ENCODE data around the gene DTNA.
A peak's percentile ranks its signal among the peaks of the same experiment; 100 is the strongest.

Gene DTNA

DNA sequence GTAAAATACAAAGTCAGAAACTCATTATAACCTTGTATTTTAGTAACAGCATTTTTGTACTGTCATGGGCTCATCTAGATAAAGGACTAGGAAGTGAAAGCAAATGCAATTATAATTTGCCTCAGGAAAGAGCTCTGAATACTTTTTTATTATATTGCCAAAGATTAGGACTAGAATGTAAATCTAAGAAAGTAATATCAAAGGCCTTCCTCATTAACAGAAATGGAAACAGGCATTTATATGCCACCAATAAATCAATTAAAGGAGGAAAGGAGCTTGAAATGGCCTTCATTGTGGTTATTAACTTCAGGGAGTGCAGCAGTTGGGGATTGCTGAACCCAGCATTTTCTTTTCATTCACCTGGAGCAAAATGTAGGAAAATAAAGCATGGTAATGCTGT lies 39.6 kb downstream of the DTNA start:
- TF ChIP-seq, protein P1, sequence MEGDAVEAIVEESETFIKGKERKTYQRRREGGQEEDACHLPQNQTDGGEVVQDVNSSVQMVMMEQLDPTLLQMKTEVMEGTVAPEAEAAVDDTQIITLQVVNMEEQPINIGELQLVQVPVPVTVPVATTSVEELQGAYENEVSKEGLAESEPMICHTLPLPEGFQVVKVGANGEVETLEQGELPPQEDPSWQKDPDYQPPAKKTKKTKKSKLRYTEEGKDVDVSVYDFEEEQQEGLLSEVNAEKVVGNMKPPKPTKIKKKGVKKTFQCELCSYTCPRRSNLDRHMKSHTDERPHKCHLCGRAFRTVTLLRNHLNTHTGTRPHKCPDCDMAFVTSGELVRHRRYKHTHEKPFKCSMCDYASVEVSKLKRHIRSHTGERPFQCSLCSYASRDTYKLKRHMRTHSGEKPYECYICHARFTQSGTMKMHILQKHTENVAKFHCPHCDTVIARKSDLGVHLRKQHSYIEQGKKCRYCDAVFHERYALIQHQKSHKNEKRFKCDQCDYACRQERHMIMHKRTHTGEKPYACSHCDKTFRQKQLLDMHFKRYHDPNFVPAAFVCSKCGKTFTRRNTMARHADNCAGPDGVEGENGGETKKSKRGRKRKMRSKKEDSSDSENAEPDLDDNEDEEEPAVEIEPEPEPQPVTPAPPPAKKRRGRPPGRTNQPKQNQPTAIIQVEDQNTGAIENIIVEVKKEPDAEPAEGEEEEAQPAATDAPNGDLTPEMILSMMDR (IDR thresholded peaks at IDR 0.05; ENCODE audit: unreplicated experiment in 3 of 3), result no peak
- H3K9me3 Mint-ChIP-seq, result no peaks in the 10 kb centered on the region
- no peak overlapping the region for H3K4me3 Mint-ChIP-seq
- no peaks in the 10 kb centered on the region for H3K4me1 Mint-ChIP-seq
- H3K36me3 Mint-ChIP-seq (ENCODE audit: low read depth), result no peaks in the 10 kb centered on the region
- H3K27me3 Mint-ChIP-seq (ENCODE audit: low read depth), result no peaks in the 10 kb centered on the region
- peak overlapping the region in 2 of 3 experiments; percentile 50 to 71 for H3K27ac Mint-ChIP-seq

DNA sequence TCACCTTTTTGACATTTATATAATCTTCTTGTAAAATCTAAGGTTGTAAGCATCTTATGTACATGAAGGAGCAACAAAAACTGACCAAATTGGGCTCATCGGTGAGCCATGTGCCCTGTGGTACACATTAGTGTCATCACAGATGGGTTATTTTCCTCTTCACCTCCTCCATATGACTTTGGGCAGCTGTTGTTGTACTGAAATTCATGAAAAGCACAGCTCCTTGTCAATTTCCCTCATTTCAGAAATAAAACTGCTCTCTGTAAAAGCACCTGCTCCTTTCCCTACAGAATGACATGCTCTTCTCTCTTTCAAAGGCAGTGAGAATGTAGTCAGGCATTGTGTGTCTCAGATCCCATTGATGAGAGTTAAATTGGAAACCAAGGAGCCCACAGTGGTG lies 42.0 kb downstream of the DTNA start:
- Mint-ChIP-seq H3K9me3 (no peaks in the 10 kb centered on the region), H3K27me3 (ENCODE audit: low read depth) (no peaks in the 10 kb centered on the region), H3K36me3 (ENCODE audit: low read depth) (no peaks in the 10 kb centered on the region), H3K4me3 (no peak overlapping the region), H3K27ac (peak overlapping the region in 1 of 3 experiments; percentile 31), H3K4me1 (peaks cover 14% of the 10 kb centered on the region)
- TF ChIP-seq, protein P1 (IDR thresholded peaks at IDR 0.05; ENCODE audit: unreplicated experiment in 3 of 3), result no peak

DNA sequence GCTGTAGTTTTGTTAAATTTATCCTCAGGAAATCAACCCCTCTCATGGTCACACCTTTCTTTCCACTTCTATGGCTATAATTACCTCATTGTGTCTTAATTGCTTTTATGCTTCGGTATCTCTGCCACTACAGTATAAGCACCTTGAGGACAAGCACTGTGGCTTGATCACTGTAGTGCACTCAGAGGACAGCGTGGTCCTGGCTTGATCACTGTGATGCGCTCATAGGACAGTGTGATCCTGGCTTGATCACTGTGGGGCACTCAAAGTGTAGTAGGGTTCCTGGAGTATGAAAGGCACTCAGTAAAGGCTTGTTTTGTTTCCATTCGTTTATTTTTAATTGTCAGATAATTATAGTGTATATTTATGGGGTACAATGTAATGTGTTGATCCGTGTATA lies 44.2 kb downstream of the DTNA start:
- H3K9me3 Mint-ChIP-seq, result peaks cover 3% of the 10 kb centered on the region
- TF ChIP-seq, protein P1 (IDR thresholded peaks at IDR 0.05; ENCODE audit: unreplicated experiment in 3 of 3), result no peak
- H3K27me3 Mint-ChIP-seq (ENCODE audit: low read depth), result no peaks in the 10 kb centered on the region
- peaks cover 19% of the 10 kb centered on the region for H3K4me1 Mint-ChIP-seq
- H3K27ac Mint-ChIP-seq, result peak overlapping the region in 1 of 3 experiments; percentile 21
- H3K36me3 Mint-ChIP-seq (ENCODE audit: low read depth), result peaks cover 10% of the 10 kb centered on the region
- H3K4me3 Mint-ChIP-seq, result no peak overlapping the region

DNA sequence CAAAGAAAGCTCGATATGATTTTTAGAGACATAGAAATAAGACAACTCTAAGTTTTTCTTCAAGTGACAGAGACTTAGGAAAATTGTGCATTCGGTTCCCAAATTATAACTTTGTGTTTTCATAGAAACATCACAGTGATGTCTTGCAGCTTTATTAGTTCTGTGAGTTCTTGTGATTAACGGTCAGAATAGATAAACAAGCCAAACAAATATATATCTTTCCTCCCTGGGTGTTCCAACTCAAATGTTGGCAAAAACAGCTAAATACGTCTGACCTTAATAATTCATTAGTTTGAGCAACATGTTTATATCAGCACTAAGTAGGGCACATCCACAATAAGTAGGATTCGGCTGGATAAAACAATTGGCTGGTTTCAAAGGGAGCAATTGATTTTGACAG lies 47.6 kb downstream of the DTNA start:
- Mint-ChIP-seq H3K27me3 (ENCODE audit: low read depth) (no peaks in the 10 kb centered on the region), H3K27ac (peak overlapping the region; percentile 9 to 73 (median 42)), H3K36me3 (ENCODE audit: low read depth) (peaks cover 15% of the 10 kb centered on the region), H3K9me3 (peaks cover 3% of the 10 kb centered on the region), H3K4me1 (peaks cover 19% of the 10 kb centered on the region), H3K4me3 (no peak overlapping the region)
- TF ChIP-seq, protein P1 (IDR thresholded peaks at IDR 0.05; ENCODE audit: unreplicated experiment in 3 of 3), result no peak

DNA sequence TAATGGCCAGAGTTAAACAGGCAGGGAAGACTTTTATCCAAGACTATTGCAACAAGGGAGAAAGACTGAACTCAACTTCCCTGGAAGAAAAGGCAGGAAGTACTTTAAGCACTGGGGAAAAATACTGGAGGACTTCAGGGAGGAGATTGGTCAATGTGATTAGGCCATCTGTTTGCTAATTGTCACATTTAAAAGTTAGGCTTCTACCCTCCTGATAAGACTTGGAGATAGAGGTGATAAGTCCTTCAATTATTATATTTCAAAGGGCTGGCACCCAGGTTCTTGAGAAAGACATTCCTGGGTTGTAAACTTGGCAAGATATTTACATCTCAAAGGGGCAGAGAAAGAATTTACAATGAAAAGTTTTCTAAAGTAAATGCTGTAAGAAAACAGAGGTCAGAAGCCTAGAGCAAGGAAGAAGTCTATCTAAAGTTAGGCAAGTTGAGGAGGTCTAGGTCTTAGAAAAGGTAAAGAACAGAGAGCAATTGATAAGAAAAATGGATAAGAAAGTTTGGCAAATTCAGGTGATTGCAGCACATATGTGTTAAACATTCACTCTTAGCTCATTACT lies 48.4 kb downstream of the DTNA start:
- no peak overlapping the region for H3K4me3 Mint-ChIP-seq
- H3K27me3 Mint-ChIP-seq (ENCODE audit: low read depth), result no peaks in the 10 kb centered on the region
- TF ChIP-seq, protein P1 (IDR thresholded peaks at IDR 0.05; ENCODE audit: unreplicated experiment in 3 of 3), result no peak
- peak overlapping the region in 2 of 3 experiments; percentile 42 to 73 for H3K27ac Mint-ChIP-seq
- peaks cover 3% of the 10 kb centered on the region for H3K9me3 Mint-ChIP-seq
- H3K4me1 Mint-ChIP-seq, result peaks cover 19% of the 10 kb centered on the region
- H3K36me3 Mint-ChIP-seq (ENCODE audit: low read depth), result peaks cover 15% of the 10 kb centered on the region

DNA sequence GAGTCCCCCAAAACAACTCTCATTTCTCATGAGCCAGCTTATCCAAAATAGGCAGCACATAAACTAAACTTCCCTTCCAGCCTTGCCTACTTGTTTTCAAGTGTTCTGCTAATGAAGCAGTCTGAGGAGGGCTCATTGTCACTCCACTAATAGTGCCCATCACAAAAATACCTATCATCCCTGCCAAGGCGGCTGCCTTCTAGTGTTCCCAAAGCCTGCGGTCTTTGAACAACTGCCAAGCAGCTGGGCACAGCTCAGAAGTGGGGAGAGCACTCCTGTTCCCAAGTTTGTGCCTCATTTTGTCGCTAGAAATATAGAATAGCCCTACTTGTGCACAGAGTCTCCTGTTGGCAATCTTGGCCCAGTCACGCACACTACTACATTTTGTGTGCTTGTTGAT lies 50.3 kb downstream of the DTNA start:
- Mint-ChIP-seq H3K9me3 (peaks cover 3% of the 10 kb centered on the region), H3K4me3 (no peak overlapping the region), H3K27me3 (ENCODE audit: low read depth) (no peaks in the 10 kb centered on the region), H3K27ac (no peak overlapping the region), H3K4me1 (peaks cover 19% of the 10 kb centered on the region), H3K36me3 (ENCODE audit: low read depth) (peaks cover 15% of the 10 kb centered on the region)
- TF ChIP-seq, protein P1 (IDR thresholded peaks at IDR 0.05; ENCODE audit: unreplicated experiment in 3 of 3), result no peak
